Body of pancreas (tissue), 4 donors: Measurements from ENCODE around the gene ATP5PD. TPM values are rescaled to one million over a fixed set of nuclear protein-coding genes. Genes with fewer than 3 reads are reported as not detected.

Experiments used
- ATAC-seq: fragments of 150-250 bp; one replicate; pipeline ENCODE4 v1.9.1; 2016
- DNase-seq, 4 donors: peaks; one replicate each; pipeline ENCODE4 v3.0.0-alpha.2; 2019
- H3K27ac ChIP-seq, 4 donors: fragments of 200-600 bp; sonication (generic); 1 replicate in 3 of 4; 2 replicates in 1 of 4; pipeline versions ENCODE4 v1.5.1 to v1.6.1; 2016 to 2019; ENCODE audit warnings: mild to moderate bottlenecking in 1 of 4, mixed read lengths in 1 of 4, moderate library complexity in 1 of 4
- H3K27me3 ChIP-seq, 2 donors: fragments of 200-600 bp; sonication (generic); one replicate each; pipeline ENCODE4 v1.6.0; 2016; ENCODE audit warnings: mild to moderate bottlenecking in 1 of 2
- H3K36me3 ChIP-seq, 2 donors: fragments of 200-600 bp; sonication (generic); replicated peaks in 1 of 2; 2 replicates each; pipeline ENCODE4 v1.5.1; 2016; ENCODE audit warnings: low read depth in 2 of 2; ENCODE audit not compliant: insufficient read depth in 1 of 2
- H3K4me1 ChIP-seq: fragments of 200-600 bp; sonication (generic); one replicate; pipeline ENCODE4 v1.6.0; 2016
- H3K4me3 ChIP-seq, 2 donors: fragments of 200-600 bp; sonication (generic); 1 replicate in 1 of 2; 2 replicates in 1 of 2; pipeline ENCODE4 v1.5.1; 2016 to 2019
- H3K9me3 ChIP-seq, 3 donors: fragments of 200-600 bp; sonication (generic); 1 replicate in 2 of 3; 2 replicates in 1 of 3; pipeline ENCODE4 v1.5.1; 2016
- POLR2A ChIP-seq, 3 donors: fragments of 450-650 bp; IDR thresholded peaks; one replicate each; pipeline ENCODE4 v1.6.1; 2016; ENCODE audit warnings: antibody characterized with exemption in 3 of 3, mild to moderate bottlenecking in 2 of 3
- WGBS, 2 donors: methylation state at CpG; one replicate each; pipeline ENCODE4 v1.1.5; 2017; 5-methylcytosine and 5-hydroxymethylcytosine counted together
- intact Hi-C: fragments of 100-400 bp; cut with DNase I; formaldehyde crosslinking; loops from one replicate; pipeline ENCODE4 v1.15.1; 2023
- total RNA-seq, 2 donors: library from RNA; depleted of rRNA; stranded (reverse); fragments of >200 nt; gene quantifications; one replicate each; pipeline ENCODE4 v1.1.0, GENCODE V29; 2016
- TF ChIP-seq, protein P1 (sequence below), 7 experiments: fragments of 450-650 bp in 4 of 7; fragments of 200-600 bp in 3 of 7; sonication (generic) in 3 of 7; IDR thresholded peaks; one replicate each; pipeline ENCODE4 v1.5.1; 2016 to 2019; ENCODE audit warnings: antibody characterized with exemption in 7 of 7

Gene ATP5PD
- total RNA-seq, 2 donors from 2014 or later, result 105 to 131 TPM

DNA sequence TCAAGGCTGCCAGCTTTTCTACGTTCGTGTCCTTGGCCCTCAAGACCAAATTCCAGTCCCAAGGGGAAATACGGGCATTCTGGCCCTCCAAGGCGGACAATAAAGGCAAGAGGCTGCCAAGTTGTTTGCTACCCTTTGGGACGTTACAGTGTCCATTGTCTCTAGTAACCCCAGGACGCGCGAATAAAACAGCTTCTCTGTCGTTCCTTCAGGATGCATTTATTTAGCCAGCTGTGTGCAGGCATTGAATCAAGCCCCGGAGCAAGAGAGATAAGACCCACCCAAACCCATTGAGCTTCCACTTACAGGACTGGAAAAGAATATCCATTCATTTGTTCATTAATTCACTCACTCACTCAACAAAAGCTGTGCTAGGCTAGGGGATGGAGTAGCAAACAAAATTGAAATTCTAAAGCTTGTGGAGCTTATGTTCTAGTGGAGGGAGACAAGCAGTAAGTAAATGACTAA lies 33.6 kb downstream of the ATP5PD start:
- intact Hi-C loops, result loop anchor here (5.0 kb wide), 1 partner anchor 51 kb away; no protein-coding TSS in a partner anchor
- H3K36me3 ChIP-seq, result no peaks in the 10 kb centered on the region
- no peaks in the 10 kb centered on the region for H3K9me3 ChIP-seq
- peaks cover 26% of the 10 kb centered on the region for H3K4me1 ChIP-seq
- DNase-seq (no peak), ATAC-seq (no peak)
- H3K27me3 ChIP-seq, result no peaks in the 10 kb centered on the region
- whole genome bisulfite sequencing, 2 donors, result 0% methylated on average over 10 of the region's 10 CpGs
- peak overlapping the region; percentile 77 to 92 (median 92) for H3K27ac ChIP-seq
- peak overlapping the region; percentile 45 to 88 for H3K4me3 ChIP-seq
- TF ChIP-seq, protein P1, sequence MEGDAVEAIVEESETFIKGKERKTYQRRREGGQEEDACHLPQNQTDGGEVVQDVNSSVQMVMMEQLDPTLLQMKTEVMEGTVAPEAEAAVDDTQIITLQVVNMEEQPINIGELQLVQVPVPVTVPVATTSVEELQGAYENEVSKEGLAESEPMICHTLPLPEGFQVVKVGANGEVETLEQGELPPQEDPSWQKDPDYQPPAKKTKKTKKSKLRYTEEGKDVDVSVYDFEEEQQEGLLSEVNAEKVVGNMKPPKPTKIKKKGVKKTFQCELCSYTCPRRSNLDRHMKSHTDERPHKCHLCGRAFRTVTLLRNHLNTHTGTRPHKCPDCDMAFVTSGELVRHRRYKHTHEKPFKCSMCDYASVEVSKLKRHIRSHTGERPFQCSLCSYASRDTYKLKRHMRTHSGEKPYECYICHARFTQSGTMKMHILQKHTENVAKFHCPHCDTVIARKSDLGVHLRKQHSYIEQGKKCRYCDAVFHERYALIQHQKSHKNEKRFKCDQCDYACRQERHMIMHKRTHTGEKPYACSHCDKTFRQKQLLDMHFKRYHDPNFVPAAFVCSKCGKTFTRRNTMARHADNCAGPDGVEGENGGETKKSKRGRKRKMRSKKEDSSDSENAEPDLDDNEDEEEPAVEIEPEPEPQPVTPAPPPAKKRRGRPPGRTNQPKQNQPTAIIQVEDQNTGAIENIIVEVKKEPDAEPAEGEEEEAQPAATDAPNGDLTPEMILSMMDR (IDR thresholded peaks at IDR 0.05), result no peak
- TF ChIP-seq POLR2A (IDR thresholded peaks at IDR 0.05), result no peak

DNA sequence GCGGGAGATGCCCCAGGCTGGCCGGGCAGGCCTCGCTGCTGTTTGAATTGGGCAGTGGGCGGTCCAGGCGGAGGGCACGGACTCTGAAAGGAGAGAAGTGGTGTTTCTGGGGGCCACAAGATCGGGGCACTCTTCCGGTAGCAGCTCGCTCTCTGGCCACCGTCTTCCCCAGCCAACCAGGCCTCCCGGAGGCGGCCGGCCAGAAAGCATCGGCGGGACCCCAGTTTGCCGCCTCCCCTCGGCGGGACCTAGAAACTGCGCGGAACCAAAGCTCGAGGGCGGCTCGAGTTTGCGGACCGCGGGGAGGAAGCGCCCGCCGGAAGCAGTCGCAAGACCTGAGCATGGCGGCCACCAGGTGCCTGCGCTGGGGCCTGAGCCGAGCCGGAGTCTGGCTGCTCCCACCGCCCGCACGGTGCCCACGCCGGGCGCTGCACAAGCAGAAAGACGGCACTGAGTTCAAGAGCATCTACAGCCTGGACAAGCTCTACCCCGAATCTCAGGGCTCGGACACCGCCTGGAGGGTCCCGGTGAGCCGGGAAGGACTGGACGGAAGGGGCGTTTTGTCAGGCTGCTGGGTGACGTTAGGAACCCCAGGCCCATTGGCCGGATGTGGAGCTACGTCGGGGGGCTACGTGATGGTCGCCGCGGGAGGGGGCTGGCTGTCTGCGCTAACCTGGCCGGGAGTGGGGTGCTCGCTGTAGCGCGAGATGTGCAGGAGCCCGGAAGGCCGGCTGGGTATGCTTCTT lies 34.2 kb downstream of the ATP5PD start, which contains the start of gene MRPL58:
Gene MRPL58 (plus strand): TSS at position 325 of the 746 bp plus-strand sequence. CDS start 17 bp downstream, at position 342.
- intact Hi-C loops, result loop anchor here (5.0 kb wide), 1 partner anchor 50 kb away; no protein-coding TSS in a partner anchor
- H3K27ac ChIP-seq, result peak within 1 kb of the TSS; percentile 77 to 92 (median 92)
- H3K27me3 ChIP-seq, result no peaks in the 10 kb centered on the region
- no peaks in the 10 kb centered on the region for H3K36me3 ChIP-seq
- WGBS, 2 donors, result 1 to 2% methylated on average over 11 to 61 of the region's 63 CpGs
- ATAC-seq, result peak; percentile 90
- H3K9me3 ChIP-seq, result no peaks in the 10 kb centered on the region
- peak within 1 kb of the TSS; percentile 45 to 88 for H3K4me3 ChIP-seq
- peaks cover 26% of the 10 kb centered on the region for H3K4me1 ChIP-seq
- peak; percentile 80 to 85 (median 82) for DNase-seq
- peak; percentile 38 to 74 (median 68) for TF ChIP-seq POLR2A (IDR thresholded peaks at IDR 0.05)
- TF ChIP-seq, protein P1 (IDR thresholded peaks at IDR 0.05), result peak; percentile 46 to 80 (median 73)

DNA sequence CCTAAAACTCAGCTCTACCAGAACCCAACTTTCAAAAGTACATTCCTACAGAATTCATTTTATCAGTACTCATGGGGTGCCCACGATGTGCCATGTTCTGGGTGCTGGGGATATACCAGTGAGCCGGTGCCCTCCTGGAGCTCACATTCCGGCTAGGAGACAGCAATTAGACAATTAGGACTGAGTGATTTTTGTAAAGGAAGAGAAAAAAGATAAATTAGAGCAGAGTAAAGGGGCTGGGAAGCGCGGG lies 34.7 kb downstream of the ATP5PD start:
- no peaks in the 10 kb centered on the region for H3K36me3 ChIP-seq
- peak overlapping the region; percentile 77 to 92 (median 92) for H3K27ac ChIP-seq
- no peaks in the 10 kb centered on the region for H3K27me3 ChIP-seq
- H3K4me3 ChIP-seq, result peak overlapping the region; percentile 45 to 88
- intact Hi-C loops, result loop anchor here (5.0 kb wide), 1 partner anchor 50 kb away; no protein-coding TSS in a partner anchor
- ATAC-seq (no peak), DNase-seq (no peak)
- peaks cover 26% of the 10 kb centered on the region for H3K4me1 ChIP-seq
- WGBS, 2 donors, result 4 to 8% methylated on average over 5 of the region's 5 CpGs
- no peaks in the 10 kb centered on the region for H3K9me3 ChIP-seq
- TF ChIP-seq POLR2A (IDR thresholded peaks at IDR 0.05), result no peak
- TF ChIP-seq, protein P1 (IDR thresholded peaks at IDR 0.05), result no peak

DNA sequence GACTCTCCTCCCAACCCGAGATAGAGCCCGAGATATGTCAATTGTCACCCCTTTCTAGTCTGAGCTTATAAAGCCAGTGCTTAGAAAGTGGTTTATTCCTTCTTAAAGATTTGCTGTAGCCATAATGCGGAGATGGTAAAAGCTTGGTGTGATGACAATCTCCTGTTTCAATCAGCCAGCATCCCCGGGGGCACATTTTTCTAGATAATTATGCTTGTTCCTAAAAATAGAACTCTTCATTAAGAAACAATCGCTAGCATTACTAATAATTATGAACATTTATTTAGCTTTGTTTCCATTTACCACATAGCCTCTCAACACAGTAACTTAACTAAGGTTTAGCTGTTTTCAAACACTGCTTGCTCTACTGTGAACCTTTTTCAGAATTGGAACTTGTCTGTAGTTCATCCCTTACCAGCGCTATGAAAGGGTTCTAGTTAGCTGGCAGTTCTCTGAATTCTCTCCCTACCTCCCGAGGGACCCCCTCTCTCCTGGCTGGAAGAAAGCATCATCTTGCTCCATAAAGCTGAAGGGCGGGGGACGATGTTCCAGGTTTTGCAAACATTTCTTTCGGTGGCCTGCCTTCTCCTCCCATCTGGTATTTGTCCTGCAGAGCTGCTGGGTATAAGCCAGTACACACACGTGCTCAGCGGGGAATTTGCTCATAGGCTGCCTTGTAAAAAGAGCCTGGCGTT lies 35.2 kb downstream of the ATP5PD start:
- Histone ChIP-seq H3K4me1 (peaks cover 26% of the 10 kb centered on the region), H3K36me3 (no peaks in the 10 kb centered on the region), H3K27ac (peak overlapping the region; percentile 77 to 92 (median 92)), H3K4me3 (no peak overlapping the region), H3K27me3 (no peaks in the 10 kb centered on the region), H3K9me3 (no peaks in the 10 kb centered on the region)
- ATAC-seq (peak; percentile 81), DNase-seq (peak; percentile 65 to 82 (median 76))
- TF ChIP-seq, protein P1 (IDR thresholded peaks at IDR 0.05), result no peak
- TF ChIP-seq POLR2A (IDR thresholded peaks at IDR 0.05), result no peak
- intact Hi-C loops, result loop anchor here (5.0 kb wide), 1 partner anchor 49 kb away; no protein-coding TSS in a partner anchor
- WGBS, 2 donors, result 32 to 38% methylated on average over 13 of the region's 13 CpGs
